ENCODE results near the gene CYP24A1.

The CYP24A1 gene

DNA sequence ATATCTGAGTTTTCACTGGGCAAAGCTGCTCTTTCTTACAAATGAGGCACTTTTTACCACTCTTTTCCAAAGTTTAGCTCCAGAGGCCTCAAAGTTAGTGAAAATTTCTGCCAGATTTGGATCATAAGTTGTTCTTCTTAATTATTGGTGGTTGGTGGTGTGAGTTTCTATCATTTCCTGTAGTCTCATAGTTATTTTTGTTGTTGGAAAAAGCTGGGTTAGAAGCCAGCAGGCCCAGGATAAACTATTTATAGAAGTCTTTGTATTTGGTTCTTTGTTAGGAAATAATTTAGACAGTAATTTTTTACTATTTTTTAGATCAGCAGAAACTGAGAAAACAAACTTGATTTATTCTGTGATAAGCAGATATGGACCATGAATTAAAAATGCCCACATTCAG lies 44.7 kb upstream of the CYP24A1 start:
- DNase-seq (ENCODE audit: low read depth), result no peak

DNA sequence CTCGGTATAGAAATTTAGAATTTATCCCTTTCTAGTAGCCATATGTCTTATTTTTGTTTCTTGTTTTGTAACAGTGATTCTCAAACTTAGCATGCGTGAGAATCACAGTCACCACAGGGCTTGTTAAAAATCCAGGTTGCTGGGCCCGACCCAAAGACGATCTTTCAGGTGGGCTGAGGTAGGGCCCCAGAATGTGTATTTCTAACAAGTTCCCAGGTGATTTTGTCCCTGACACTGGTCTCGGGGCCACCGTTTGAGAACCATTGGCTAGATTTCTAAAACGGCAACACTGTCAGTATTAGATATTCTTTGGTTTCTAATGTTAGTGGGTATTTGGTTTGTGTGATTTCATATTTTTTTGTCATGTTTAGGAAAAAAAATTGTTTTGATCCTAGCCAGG lies 44.0 kb upstream of the CYP24A1 start:
- TF ChIP-seq, protein P1, sequence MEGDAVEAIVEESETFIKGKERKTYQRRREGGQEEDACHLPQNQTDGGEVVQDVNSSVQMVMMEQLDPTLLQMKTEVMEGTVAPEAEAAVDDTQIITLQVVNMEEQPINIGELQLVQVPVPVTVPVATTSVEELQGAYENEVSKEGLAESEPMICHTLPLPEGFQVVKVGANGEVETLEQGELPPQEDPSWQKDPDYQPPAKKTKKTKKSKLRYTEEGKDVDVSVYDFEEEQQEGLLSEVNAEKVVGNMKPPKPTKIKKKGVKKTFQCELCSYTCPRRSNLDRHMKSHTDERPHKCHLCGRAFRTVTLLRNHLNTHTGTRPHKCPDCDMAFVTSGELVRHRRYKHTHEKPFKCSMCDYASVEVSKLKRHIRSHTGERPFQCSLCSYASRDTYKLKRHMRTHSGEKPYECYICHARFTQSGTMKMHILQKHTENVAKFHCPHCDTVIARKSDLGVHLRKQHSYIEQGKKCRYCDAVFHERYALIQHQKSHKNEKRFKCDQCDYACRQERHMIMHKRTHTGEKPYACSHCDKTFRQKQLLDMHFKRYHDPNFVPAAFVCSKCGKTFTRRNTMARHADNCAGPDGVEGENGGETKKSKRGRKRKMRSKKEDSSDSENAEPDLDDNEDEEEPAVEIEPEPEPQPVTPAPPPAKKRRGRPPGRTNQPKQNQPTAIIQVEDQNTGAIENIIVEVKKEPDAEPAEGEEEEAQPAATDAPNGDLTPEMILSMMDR (IDR thresholded peaks at IDR 0.05; ENCODE audit: insufficient read depth, low read depth, low read length, missing control alignments), result no peak
- DNase-seq (ENCODE audit: low read depth), result no peak
- no peak overlapping the region for H3K4me3 ChIP-seq (ENCODE audit: low read depth, low read length)

More for the DNA sequence above, 44.7 kb upstream of the CYP24A1 start:
- no peak overlapping the region for H3K4me3 ChIP-seq (ENCODE audit: low read depth, low read length)
- TF ChIP-seq, protein P1 (IDR thresholded peaks at IDR 0.05; ENCODE audit: insufficient read depth, low read depth, low read length, missing control alignments), result no peak

DNA sequence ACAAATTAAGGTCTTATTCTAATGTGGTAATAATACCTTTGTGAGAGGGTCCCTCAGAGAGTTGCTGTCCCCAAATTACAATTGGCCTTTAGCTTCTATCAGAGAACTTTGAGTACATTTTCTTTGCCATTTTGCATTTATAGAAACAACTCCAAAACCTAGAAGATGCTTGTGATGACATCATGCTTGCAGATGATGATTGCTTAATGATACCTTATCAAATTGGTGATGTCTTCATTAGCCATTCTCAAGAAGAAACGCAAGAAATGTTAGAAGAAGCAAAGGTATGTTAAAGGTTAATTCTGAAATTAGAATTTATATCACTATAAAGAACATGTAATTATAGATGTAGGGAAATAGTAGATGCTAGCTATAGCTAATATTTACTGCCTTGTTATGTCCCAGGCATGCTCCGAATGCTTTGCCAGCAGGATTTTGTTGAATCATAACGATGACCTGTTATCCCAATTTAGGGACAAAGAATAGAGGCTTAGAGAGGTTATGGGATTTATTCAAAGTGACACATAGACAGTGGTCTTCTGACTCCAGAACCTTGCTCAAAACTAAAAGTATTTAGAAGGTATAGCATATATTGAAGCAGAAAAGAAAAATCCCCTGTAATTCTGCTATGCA lies 41.5 kb upstream of the CYP24A1 start:
- H3K4me3 ChIP-seq (ENCODE audit: low read depth, low read length), result no peak overlapping the region
- TF ChIP-seq, protein P1 (IDR thresholded peaks at IDR 0.05; ENCODE audit: insufficient read depth, low read depth, low read length, missing control alignments), result no peak
- DNase-seq (ENCODE audit: low read depth), result no peak

DNA sequence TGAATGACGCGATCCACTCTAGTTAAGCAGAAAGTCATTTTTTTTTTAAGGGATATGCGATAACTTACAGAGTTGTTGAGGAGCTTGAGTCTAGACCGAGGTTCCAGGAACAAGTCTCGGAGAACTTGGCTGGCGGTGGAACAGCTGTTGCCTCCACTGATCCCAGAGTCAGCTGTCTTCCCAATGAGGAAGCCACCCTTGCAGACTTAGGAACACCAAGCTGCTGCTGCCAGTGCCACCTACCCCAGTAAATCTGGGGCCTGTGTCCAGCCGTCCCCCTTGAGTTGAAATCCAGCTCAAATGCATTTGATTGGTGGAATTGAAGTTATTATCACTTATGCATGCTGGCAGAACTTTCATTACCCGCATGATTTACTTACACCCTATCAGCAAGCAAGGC lies 40.8 kb upstream of the CYP24A1 start:
- DNase-seq (ENCODE audit: low read depth), result no peak

DNA sequence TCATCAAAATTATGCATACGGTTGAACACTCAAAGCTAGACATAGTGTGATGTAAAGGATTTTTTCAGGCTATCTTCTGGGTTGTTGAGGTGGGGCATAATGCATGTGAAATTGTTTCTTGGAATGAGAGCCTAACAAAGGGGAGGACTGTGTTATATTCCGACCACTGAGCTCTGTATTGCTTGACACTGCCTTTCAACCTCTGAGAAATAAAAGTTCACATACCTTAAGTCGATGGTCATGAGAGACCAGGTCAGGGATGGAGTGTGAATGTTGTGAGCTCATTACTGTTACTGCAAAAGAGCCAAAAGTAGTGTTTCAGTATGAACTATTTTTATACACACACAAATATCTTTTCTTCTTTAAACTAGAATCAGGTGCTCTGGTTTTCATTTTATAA lies 39.1 kb upstream of the CYP24A1 start:
- H3K4me3 ChIP-seq (ENCODE audit: low read depth, low read length), result no peak overlapping the region
- TF ChIP-seq, protein P1 (IDR thresholded peaks at IDR 0.05; ENCODE audit: insufficient read depth, low read depth, low read length, missing control alignments), result no peak
- DNase-seq (ENCODE audit: low read depth), result no peak

More for the DNA sequence above, 40.8 kb upstream of the CYP24A1 start:
- H3K4me3 ChIP-seq (ENCODE audit: low read depth, low read length), result no peak overlapping the region
- TF ChIP-seq, protein P1 (IDR thresholded peaks at IDR 0.05; ENCODE audit: insufficient read depth, low read depth, low read length, missing control alignments), result no peak

DNA sequence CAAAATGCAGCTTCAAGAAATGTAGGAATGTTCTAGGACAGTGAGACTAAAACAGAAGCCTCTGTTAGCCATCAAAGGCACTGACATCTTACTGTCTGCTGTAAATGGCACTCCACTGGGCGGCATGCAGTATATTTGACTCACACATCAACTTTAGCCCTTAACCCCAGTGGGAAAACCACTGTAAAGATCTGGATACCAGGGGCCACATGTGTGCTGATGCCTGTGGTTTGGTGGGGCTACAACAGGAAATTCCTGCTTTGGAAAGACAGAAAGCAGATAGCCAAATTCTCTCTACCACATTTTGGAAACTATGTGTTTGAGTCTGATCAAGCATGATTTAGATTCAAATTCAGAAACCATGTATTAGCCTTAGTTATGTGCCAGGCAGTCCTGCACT lies 38.4 kb upstream of the CYP24A1 start:
- no peak overlapping the region for H3K4me3 ChIP-seq (ENCODE audit: low read depth, low read length)
- TF ChIP-seq, protein P1 (IDR thresholded peaks at IDR 0.05; ENCODE audit: insufficient read depth, low read depth, low read length, missing control alignments), result no peak

More for the DNA sequence above, 38.4 kb upstream of the CYP24A1 start:
- DNase-seq (ENCODE audit: low read depth), result no peak
